ENCODE measurements around the gene LPP.

GRCh38 chr3:188154809-188155574, 1.0 kb downstream of the LPP start:
- TF ChIP-seq CTCF (IDR thresholded peaks at IDR 0.05) (no peak), EP300 (IDR thresholded peaks at IDR 0.05) (no peak), POLR2A (IDR thresholded peaks at IDR 0.05) (no peak)

All from ovary (tissue), 3 donors.